Transverse colon (tissue), 4 donors: ENCODE measurements around the gene PRM2.

Experiments
- POLR2A ChIP-seq: fragments of 450-650 bp; IDR thresholded peaks from one replicate; pipeline ENCODE4 v1.6.1; 2016; ENCODE audit warnings: antibody characterized with exemption, mild to moderate bottlenecking, moderate library complexity
- POLR2AphosphoS5 ChIP-seq, 3 donors: sonication (generic); formaldehyde crosslinking; IDR thresholded peaks; one replicate each; pipeline ENCODE4 v1.6.1; 2016; ENCODE audit warnings: antibody characterized with exemption in 3 of 3
- TF ChIP-seq, protein P1 (sequence below), 5 experiments: fragments of 200-600 bp in 3 of 5; fragments of 450-650 bp in 2 of 5; sonication (generic) in 3 of 5; IDR thresholded peaks; 1 replicate in 2 of 5; 2 replicates in 3 of 5; pipeline ENCODE4 v1.5.1; 2016 to 2017; ENCODE audit warnings: antibody characterized with exemption in 5 of 5, inconsistent platforms in 3 of 5, mild to moderate bottlenecking in 2 of 5, moderate library complexity in 1 of 5

DNA sequence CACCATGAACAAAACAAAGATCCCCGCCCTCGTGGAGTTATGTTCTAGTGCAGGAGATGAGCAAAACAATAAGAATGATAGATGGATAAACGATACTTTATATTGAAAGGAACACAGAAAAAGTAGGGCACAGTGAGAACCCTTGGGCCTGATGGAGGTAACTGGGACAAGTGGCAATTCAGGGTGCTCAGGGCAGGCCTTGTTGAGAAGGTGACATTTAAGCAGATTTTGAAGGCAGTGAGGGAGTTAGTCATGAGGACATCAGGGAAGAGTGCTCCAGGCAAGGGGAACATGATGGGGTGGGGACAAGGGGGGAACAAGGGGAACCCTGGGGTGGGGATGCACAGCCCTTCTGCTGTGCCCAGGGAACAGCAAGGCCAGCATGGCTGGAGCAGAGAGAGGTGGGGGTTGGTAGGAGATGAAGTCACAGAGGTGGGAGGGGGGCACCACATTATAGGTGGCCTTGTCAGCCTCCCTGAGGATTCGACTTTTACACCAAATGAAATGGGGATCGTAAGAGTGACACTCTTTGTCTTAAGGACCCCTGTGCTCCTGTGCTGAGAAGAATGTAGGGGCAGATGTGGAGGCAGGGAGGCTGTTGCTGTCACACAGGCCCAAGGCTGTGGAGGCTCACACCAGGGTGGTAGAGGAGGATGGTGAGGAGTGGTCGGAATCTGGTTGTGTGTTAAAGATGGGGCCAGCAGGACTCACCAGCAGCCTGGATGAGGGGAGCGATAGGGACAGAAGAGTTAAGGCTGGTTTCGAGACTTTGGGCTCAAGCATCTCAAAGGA is 14.0 kb upstream of the PRM2 start:
- TF ChIP-seq, protein P1, sequence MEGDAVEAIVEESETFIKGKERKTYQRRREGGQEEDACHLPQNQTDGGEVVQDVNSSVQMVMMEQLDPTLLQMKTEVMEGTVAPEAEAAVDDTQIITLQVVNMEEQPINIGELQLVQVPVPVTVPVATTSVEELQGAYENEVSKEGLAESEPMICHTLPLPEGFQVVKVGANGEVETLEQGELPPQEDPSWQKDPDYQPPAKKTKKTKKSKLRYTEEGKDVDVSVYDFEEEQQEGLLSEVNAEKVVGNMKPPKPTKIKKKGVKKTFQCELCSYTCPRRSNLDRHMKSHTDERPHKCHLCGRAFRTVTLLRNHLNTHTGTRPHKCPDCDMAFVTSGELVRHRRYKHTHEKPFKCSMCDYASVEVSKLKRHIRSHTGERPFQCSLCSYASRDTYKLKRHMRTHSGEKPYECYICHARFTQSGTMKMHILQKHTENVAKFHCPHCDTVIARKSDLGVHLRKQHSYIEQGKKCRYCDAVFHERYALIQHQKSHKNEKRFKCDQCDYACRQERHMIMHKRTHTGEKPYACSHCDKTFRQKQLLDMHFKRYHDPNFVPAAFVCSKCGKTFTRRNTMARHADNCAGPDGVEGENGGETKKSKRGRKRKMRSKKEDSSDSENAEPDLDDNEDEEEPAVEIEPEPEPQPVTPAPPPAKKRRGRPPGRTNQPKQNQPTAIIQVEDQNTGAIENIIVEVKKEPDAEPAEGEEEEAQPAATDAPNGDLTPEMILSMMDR (IDR thresholded peaks at IDR 0.05), result no peak
- TF ChIP-seq POLR2A (no peak), POLR2AphosphoS5 (IDR thresholded peaks at IDR 0.05) (no peak)
